ENCODE measurements around the gene MPHOSPH6. TPM values are rescaled to one million over a fixed set of nuclear protein-coding genes. Genes with fewer than 3 reads are reported as not detected.

MPHOSPH6 gene
- total RNA-seq, 1 donor from 2014 or later, result 111 TPM

GRCh38 chr16:82133798-82134197, 36.2 kb downstream of the MPHOSPH6 start:
- Mint-ChIP-seq H3K4me1 (peaks cover 2% of the 10 kb centered on the region), H3K27me3 (ENCODE audit: insufficient read depth, low read depth) (no peaks in the 10 kb centered on the region), H3K4me3 (no peak overlapping the region), H3K9me3 (peaks cover 2% of the 10 kb centered on the region), H3K36me3 (peaks cover 10% of the 10 kb centered on the region), H3K27ac (no peak overlapping the region)
- Histone ChIP-seq H3K4me3 (no peak overlapping the region), H4K20me1 (ENCODE audit: low read depth) (no peaks in the 10 kb centered on the region), H3K4me1 (peaks cover 1% of the 10 kb centered on the region), H3K27ac (no peak overlapping the region), H3K4me2 (no peak overlapping the region), H2AFZ (replicated peaks) (no peak overlapping the region), H3K9me3 (ENCODE audit: low read depth) (no peaks in the 10 kb centered on the region), H3K36me3 (no peaks in the 10 kb centered on the region), H3K27me3 (no peaks in the 10 kb centered on the region), H3K9ac (no peak overlapping the region), H3F3A (ENCODE audit: low read depth) (no peaks in the 10 kb centered on the region), H3K79me2 (ENCODE audit: low read depth) (no peaks in the 10 kb centered on the region)
- TF ChIP-seq CTCF (IDR thresholded peaks at IDR 0.05), result no peak
- TF ChIP-seq EZH2phosphoT487 (IDR thresholded peaks at IDR 0.05), result no peak
- no peak for TF ChIP-seq EZH2 (IDR thresholded peaks at IDR 0.05)
- no peak for DNase-seq (ENCODE audit: low spot score)

GRCh38 chr16:82129881-82130280, 40.1 kb downstream of the MPHOSPH6 start:
- no peak for TF ChIP-seq CTCF (IDR thresholded peaks at IDR 0.05)
- Mint-ChIP-seq H3K9me3 (no peaks in the 10 kb centered on the region), H3K4me3 (no peak overlapping the region), H3K27me3 (ENCODE audit: insufficient read depth, low read depth) (no peaks in the 10 kb centered on the region), H3K4me1 (no peaks in the 10 kb centered on the region), H3K27ac (no peak overlapping the region), H3K36me3 (peaks cover 3% of the 10 kb centered on the region)
- H2AFZ ChIP-seq (replicated peaks), result no peak overlapping the region
- no peaks in the 10 kb centered on the region for H3K79me2 ChIP-seq (ENCODE audit: low read depth)
- H3K27me3 ChIP-seq, result no peaks in the 10 kb centered on the region
- no peak overlapping the region for H3K27ac ChIP-seq
- H3K9ac ChIP-seq, result no peak overlapping the region
- H3K4me1 ChIP-seq, result no peaks in the 10 kb centered on the region
- H3K36me3 ChIP-seq, result no peaks in the 10 kb centered on the region
- H3K4me2 ChIP-seq, result no peak overlapping the region
- DNase-seq (ENCODE audit: low spot score), result no peak
- no peaks in the 10 kb centered on the region for H3K9me3 ChIP-seq (ENCODE audit: low read depth)
- no peak overlapping the region for H3K4me3 ChIP-seq
- no peaks in the 10 kb centered on the region for H3F3A ChIP-seq (ENCODE audit: low read depth)
- H4K20me1 ChIP-seq (ENCODE audit: low read depth), result no peaks in the 10 kb centered on the region

- Histone ChIP-seq H3K36me3 (no peaks in the 10 kb centered on the region), H3K27ac (no peak overlapping the region), H3F3A (ENCODE audit: low read depth) (no peaks in the 10 kb centered on the region), H2AFZ (replicated peaks) (no peak overlapping the region), H3K4me1 (no peaks in the 10 kb centered on the region), H3K27me3 (no peaks in the 10 kb centered on the region), H3K4me2 (no peak overlapping the region), H3K4me3 (no peak overlapping the region), H4K20me1 (ENCODE audit: low read depth) (no peaks in the 10 kb centered on the region), H3K79me2 (ENCODE audit: low read depth) (no peaks in the 10 kb centered on the region), H3K9me3 (ENCODE audit: low read depth) (no peaks in the 10 kb centered on the region), H3K9ac (no peak overlapping the region)
- Mint-ChIP-seq H3K9me3 (no peaks in the 10 kb centered on the region), H3K27me3 (ENCODE audit: insufficient read depth, low read depth) (no peaks in the 10 kb centered on the region), H3K27ac (no peak overlapping the region), H3K4me3 (no peak overlapping the region), H3K4me1 (no peaks in the 10 kb centered on the region), H3K36me3 (no peaks in the 10 kb centered on the region)
- DNase-seq (ENCODE audit: low spot score), result no peak
- TF ChIP-seq EZH2phosphoT487 (IDR thresholded peaks at IDR 0.05), result no peak
- TF ChIP-seq EZH2 (IDR thresholded peaks at IDR 0.05), result no peak
- no peak for TF ChIP-seq CTCF (IDR thresholded peaks at IDR 0.05)
Observed at GRCh38 chr16:82124651-82125050, 45.4 kb downstream of the MPHOSPH6 start.

- no peaks in the 10 kb centered on the region for H3K9me3 ChIP-seq (ENCODE audit: low read depth)
- H3K4me3 ChIP-seq, result no peak overlapping the region
- H3F3A ChIP-seq (ENCODE audit: low read depth), result no peaks in the 10 kb centered on the region
- no peaks in the 10 kb centered on the region for H3K36me3 ChIP-seq
- H3K27ac ChIP-seq, result no peak overlapping the region
- no peak overlapping the region for H3K27ac Mint-ChIP-seq
- H3K9me3 Mint-ChIP-seq, result no peaks in the 10 kb centered on the region
- no peaks in the 10 kb centered on the region for H4K20me1 ChIP-seq (ENCODE audit: low read depth)
- no peaks in the 10 kb centered on the region for H3K36me3 Mint-ChIP-seq
- no peak overlapping the region for H3K4me3 Mint-ChIP-seq
- H3K4me2 ChIP-seq, result no peak overlapping the region
- TF ChIP-seq CTCF (IDR thresholded peaks at IDR 0.05) (no peak), EZH2 (IDR thresholded peaks at IDR 0.05) (no peak), EZH2phosphoT487 (IDR thresholded peaks at IDR 0.05) (no peak)
- H3K4me1 ChIP-seq, result no peaks in the 10 kb centered on the region
- no peak overlapping the region for H3K9ac ChIP-seq
- no peak for DNase-seq (ENCODE audit: low spot score)
- H2AFZ ChIP-seq (replicated peaks), result no peak overlapping the region
- H3K27me3 ChIP-seq, result no peaks in the 10 kb centered on the region
- H3K79me2 ChIP-seq (ENCODE audit: low read depth), result no peaks in the 10 kb centered on the region
- H3K4me1 Mint-ChIP-seq, result no peaks in the 10 kb centered on the region
- peaks cover 2% of the 10 kb centered on the region for H3K27me3 Mint-ChIP-seq (ENCODE audit: insufficient read depth, low read depth)
Observed at GRCh38 chr16:82119405-82119804, 50.6 kb downstream of the MPHOSPH6 start.

Data from neural progenitor cell (in vitro differentiated cells).